ENCODE measurements around the gene LRIG1.

- no peak for TF ChIP-seq EZH2 (IDR thresholded peaks at IDR 0.05; ENCODE audit: borderline replicate concordance, low read depth, low read length, severe bottlenecking)
- TF ChIP-seq, protein P1, sequence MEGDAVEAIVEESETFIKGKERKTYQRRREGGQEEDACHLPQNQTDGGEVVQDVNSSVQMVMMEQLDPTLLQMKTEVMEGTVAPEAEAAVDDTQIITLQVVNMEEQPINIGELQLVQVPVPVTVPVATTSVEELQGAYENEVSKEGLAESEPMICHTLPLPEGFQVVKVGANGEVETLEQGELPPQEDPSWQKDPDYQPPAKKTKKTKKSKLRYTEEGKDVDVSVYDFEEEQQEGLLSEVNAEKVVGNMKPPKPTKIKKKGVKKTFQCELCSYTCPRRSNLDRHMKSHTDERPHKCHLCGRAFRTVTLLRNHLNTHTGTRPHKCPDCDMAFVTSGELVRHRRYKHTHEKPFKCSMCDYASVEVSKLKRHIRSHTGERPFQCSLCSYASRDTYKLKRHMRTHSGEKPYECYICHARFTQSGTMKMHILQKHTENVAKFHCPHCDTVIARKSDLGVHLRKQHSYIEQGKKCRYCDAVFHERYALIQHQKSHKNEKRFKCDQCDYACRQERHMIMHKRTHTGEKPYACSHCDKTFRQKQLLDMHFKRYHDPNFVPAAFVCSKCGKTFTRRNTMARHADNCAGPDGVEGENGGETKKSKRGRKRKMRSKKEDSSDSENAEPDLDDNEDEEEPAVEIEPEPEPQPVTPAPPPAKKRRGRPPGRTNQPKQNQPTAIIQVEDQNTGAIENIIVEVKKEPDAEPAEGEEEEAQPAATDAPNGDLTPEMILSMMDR (IDR thresholded peaks at IDR 0.05; ENCODE audit: borderline replicate concordance, extremely low read depth, low read length, poor library complexity, severe bottlenecking): no peak
These were observed 34.1 kb downstream of the LRIG1 start for GRCh38 chr3:66466606-66467270.
